Sigmoid colon (tissue), 7 donors: ENCODE data around the gene TFEB. TPM values are rescaled to one million over a fixed set of nuclear protein-coding genes. Genes with fewer than 3 reads are reported as not detected.

Experiments used
- DNase-seq: peaks from one replicate; pipeline ENCODE4 v3.0.0-alpha.2; 2019
- H3K27ac ChIP-seq, 4 donors: fragments of 200-600 bp; sonication (generic); one replicate each; pipeline ENCODE4 v1.5.1; 2016 to 2019; ENCODE audit warnings: mild to moderate bottlenecking in 1 of 4
- H3K27me3 ChIP-seq, 3 donors: fragments of 200-600 bp; sonication (generic); one replicate each; pipeline ENCODE4 v1.5.1; 2019; ENCODE audit warnings: mild to moderate bottlenecking in 1 of 3
- H3K36me3 ChIP-seq, 4 donors: fragments of 200-600 bp; sonication (generic); one replicate each; pipeline ENCODE4 v1.5.1; 2016 to 2019
- H3K4me1 ChIP-seq, 4 donors: fragments of 200-600 bp; sonication (generic); one replicate each; pipeline ENCODE4 v1.5.1; 2017 to 2019
- H3K4me3 ChIP-seq, 4 donors: fragments of 200-600 bp; sonication (generic); one replicate each; pipeline ENCODE4 v1.5.1; 2017 to 2019; ENCODE audit warnings: mild to moderate bottlenecking in 2 of 4, moderate library complexity in 1 of 4
- H3K9me3 ChIP-seq, 4 donors: fragments of 200-600 bp in 3 of 4; sonication (generic) in 3 of 4; one replicate each; pipeline versions ENCODE4 v1.5.1 to v1.6.1; 2013 to 2019
- CTCF ChIP-seq, 4 experiments: fragments of 450-650 bp in 3 of 4; fragments of 200-600 bp in 1 of 4; IDR thresholded peaks; one replicate each; pipeline ENCODE4 v1.5.1; 2016 to 2019; ENCODE audit warnings: antibody characterized with exemption in 4 of 4, mild to moderate bottlenecking in 3 of 4, moderate library complexity in 2 of 4
- EP300 ChIP-seq, 4 donors: sonication (generic); formaldehyde crosslinking; IDR thresholded peaks; one replicate each; pipeline ENCODE4 v1.6.1; 2017; ENCODE audit warnings: antibody characterized with exemption in 4 of 4
- POLR2A ChIP-seq, 2 donors: fragments of 450-650 bp; IDR thresholded peaks; one replicate each; pipeline ENCODE4 v1.6.1; 2016; ENCODE audit warnings: antibody characterized with exemption in 2 of 2, mild to moderate bottlenecking in 2 of 2, moderate library complexity in 2 of 2
- POLR2AphosphoS5 ChIP-seq, 4 donors: sonication (generic); formaldehyde crosslinking; IDR thresholded peaks; one replicate each; pipeline ENCODE4 v1.6.1; 2017; ENCODE audit warnings: antibody characterized with exemption in 4 of 4
- WGBS, 2 donors: extraction: QIAGEN DNeasy Blood & Tissue Kit; methylation state at CpG; one replicate each; pipeline ENCODE4 v1.1.7; 2013; 5-methylcytosine and 5-hydroxymethylcytosine counted together
- intact Hi-C: fragments of 100-400 bp; cut with DNase I; formaldehyde crosslinking; loops from one replicate; pipeline ENCODE4 v1.15.1; 2023
- polyA plus RNA-seq, 3 donors: library from polyadenylated mRNA; stranded (reverse); fragments of 200-250 nt; gene quantifications; one replicate each; pipeline ENCODE4 v1.2.3, GENCODE V29; 2013
- total RNA-seq, 4 donors: library from RNA; depleted of rRNA; stranded (reverse); fragments of >200 nt; gene quantifications; one replicate each; pipeline ENCODE4 v1.1.0, GENCODE V29; 2016
- donor health status: healthy with polysubstance abuse.
- donor health status: Bipolar disorder and iron deficiency.
- donor health status: healthy.

The TFEB gene
- total and polyA plus RNA-seq, 7 donors: 21.0 to 40.9 (median 28.2) TPM

GRCh38 chr6:41722969-41723529, 12.4 kb downstream of the TFEB start:
- H3K4me1 ChIP-seq: peaks cover 0 to 53% (median 31%) of the 10 kb centered on the region in 4 donors
- WGBS, 2 donors: 62 to 78% methylated on average over 8 of the region's 8 CpGs
- no peaks in the 10 kb centered on the region for H3K9me3 ChIP-seq
- peak overlapping the region in 2 of 4 donors; percentile 21 to 44 for H3K27ac ChIP-seq
- H3K4me3 ChIP-seq: no peak overlapping the region
- intact Hi-C loops: no loop called here
- no peaks in the 10 kb centered on the region for H3K27me3 ChIP-seq
- H3K36me3 ChIP-seq: no peaks in the 10 kb centered on the region
- TF ChIP-seq POLR2AphosphoS5 (IDR thresholded peaks at IDR 0.05): no peak
- no peak for TF ChIP-seq EP300 (IDR thresholded peaks at IDR 0.05)
- TF ChIP-seq POLR2A (IDR thresholded peaks at IDR 0.05): no peak
- TF ChIP-seq CTCF (IDR thresholded peaks at IDR 0.05): no peak
- no peak for DNase-seq

GRCh38 chr6:41721414-41721813, 14.0 kb downstream of the TFEB start:
- Histone ChIP-seq H3K27ac (no peak overlapping the region), H3K4me1 (peaks cover 0 to 67% (median 44%) of the 10 kb centered on the region in 4 donors), H3K4me3 (no peak overlapping the region), H3K9me3 (no peaks in the 10 kb centered on the region), H3K27me3 (no peaks in the 10 kb centered on the region), H3K36me3 (no peaks in the 10 kb centered on the region)
- intact Hi-C loops: no loop called here
- 97 to 98% methylated on average over 3 of the region's 3 CpGs for WGBS, 2 donors
- DNase-seq: no peak
- TF ChIP-seq CTCF (IDR thresholded peaks at IDR 0.05) (no peak), POLR2A (IDR thresholded peaks at IDR 0.05) (no peak), POLR2AphosphoS5 (IDR thresholded peaks at IDR 0.05) (no peak)

DNA sequence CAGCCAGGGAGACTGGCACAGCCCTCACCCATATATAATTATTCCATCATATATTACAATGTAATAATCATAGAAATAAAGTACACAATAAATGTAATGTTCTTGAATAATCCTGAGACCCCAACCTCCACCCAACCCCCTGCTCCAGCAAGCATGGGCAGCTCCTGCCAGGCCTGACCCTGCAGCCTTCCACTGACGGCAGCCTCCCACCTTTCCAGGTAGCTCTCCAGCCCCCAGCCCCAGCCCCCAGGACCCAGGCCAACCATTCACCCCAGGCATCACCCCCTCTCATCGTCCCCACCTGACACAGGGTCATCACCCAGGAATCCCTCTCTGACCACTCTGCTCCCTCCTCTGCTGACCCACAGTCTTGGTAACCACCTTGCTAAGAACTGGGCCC, 14.6 kb downstream of the TFEB start:
- WGBS, 2 donors: 87 to 95% methylated on average over 2 of the region's 2 CpGs
- TF ChIP-seq POLR2A (IDR thresholded peaks at IDR 0.05) (no peak), POLR2AphosphoS5 (IDR thresholded peaks at IDR 0.05) (no peak)

GRCh38 chr6:41720262-41720620, 15.2 kb downstream of the TFEB start:
- no peaks in the 10 kb centered on the region for H3K9me3 ChIP-seq
- DNase-seq: no peak
- H3K4me3 ChIP-seq: no peak overlapping the region
- no peaks in the 10 kb centered on the region for H3K27me3 ChIP-seq
- TF ChIP-seq POLR2AphosphoS5 (IDR thresholded peaks at IDR 0.05) (no peak), CTCF (IDR thresholded peaks at IDR 0.05) (no peak), EP300 (IDR thresholded peaks at IDR 0.05) (no peak), POLR2A (IDR thresholded peaks at IDR 0.05) (no peak)
- WGBS, 2 donors: 71 to 77% methylated on average over 3 of the region's 3 CpGs
- peaks cover 0 to 71% (median 49%) of the 10 kb centered on the region in 4 donors for H3K4me1 ChIP-seq
- H3K36me3 ChIP-seq: no peaks in the 10 kb centered on the region
- intact Hi-C loops: no loop called here
- no peak overlapping the region for H3K27ac ChIP-seq

More for the DNA sequence above, 14.6 kb downstream of the TFEB start:
- Histone ChIP-seq H3K9me3 (no peaks in the 10 kb centered on the region), H3K27ac (no peak overlapping the region), H3K36me3 (no peaks in the 10 kb centered on the region), H3K27me3 (no peaks in the 10 kb centered on the region), H3K4me1 (peaks cover 0 to 71% (median 50%) of the 10 kb centered on the region in 4 donors), H3K4me3 (no peak overlapping the region)
- intact Hi-C loops: no loop called here
- DNase-seq: no peak

DNA sequence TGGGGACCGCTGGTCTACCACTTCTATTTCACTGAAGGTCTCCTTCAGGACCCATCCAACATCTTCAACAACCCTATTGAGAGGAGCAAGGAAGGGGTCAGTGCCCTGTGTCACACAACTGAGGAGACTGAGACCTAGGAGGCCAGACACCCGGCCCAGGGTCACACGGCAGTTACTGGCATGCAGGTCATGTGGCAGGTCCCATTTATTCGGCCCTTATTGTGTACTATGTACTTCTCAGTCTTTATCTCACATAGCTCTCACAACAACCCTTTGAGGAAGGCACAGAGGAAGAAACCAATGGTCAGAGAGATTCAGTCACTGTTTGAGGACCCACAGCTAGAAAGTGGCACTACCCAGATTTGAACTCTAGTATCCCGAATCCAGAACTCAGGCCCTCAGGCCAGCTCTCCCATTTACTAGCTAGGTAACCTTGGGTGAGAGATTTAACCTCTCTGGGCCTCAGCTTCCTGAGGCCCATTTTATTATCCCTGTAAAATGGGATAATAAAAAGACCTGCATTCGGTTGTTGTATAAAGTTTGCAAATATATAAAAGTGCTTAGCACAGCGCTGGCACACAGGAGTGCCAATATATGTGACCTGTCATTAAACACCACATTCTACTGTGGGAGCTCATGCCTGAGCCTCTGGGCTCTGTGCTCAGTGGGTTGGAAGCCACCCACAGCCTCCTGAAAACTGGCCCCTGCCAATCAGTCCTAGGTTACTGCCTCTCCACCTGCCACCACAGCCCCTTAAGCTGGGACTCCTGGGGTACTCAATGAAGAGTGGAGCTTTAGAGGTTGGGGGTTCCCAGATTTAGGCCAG, 15.8 kb downstream of the TFEB start:
- no peak for TF ChIP-seq EP300 (IDR thresholded peaks at IDR 0.05)
- no peak for TF ChIP-seq POLR2A (IDR thresholded peaks at IDR 0.05)
- no peak for TF ChIP-seq CTCF (IDR thresholded peaks at IDR 0.05)
- no peak for TF ChIP-seq POLR2AphosphoS5 (IDR thresholded peaks at IDR 0.05)
- no peak for DNase-seq
- Histone ChIP-seq H3K27ac (no peak overlapping the region), H3K4me1 (peaks cover 0 to 71% (median 45%) of the 10 kb centered on the region in 4 donors), H3K9me3 (no peaks in the 10 kb centered on the region), H3K36me3 (no peaks in the 10 kb centered on the region), H3K27me3 (no peaks in the 10 kb centered on the region), H3K4me3 (no peak overlapping the region)
- WGBS, 2 donors: 45 to 81% methylated on average over 7 of the region's 7 CpGs
- intact Hi-C loops: no loop called here
